OCI-LY3 (cell line): ENCODE measurements around the gene SECISBP2.

ENCODE experiments used
- H2AFZ ChIP-seq: fragments of 200-600, 300-600 bp; shearing (Covaris generic); 2 replicates; pipeline ENCODE4 v1.6.0; 2014; ENCODE audit warnings: antibody characterized with exemption, low read depth, low read length
- H3K27ac ChIP-seq: fragments of 200-600, 300-600 bp; sonication (generic); 2 replicates; pipeline ENCODE4 v1.5.1; 2014; ENCODE audit warnings: mild to moderate bottlenecking, low read length, moderate library complexity, mixed read lengths
- H3K27me3 ChIP-seq: fragments of 200-600, 300-600 bp; sonication (generic); 2 replicates; pipeline ENCODE4 v1.6.1; 2014; ENCODE audit warnings: low read depth, low read length, mixed read lengths
- H3K36me3 ChIP-seq: fragments of 200-600, 300-600 bp; sonication (generic); replicated peaks from 2 replicates; pipeline ENCODE3; 2014; ENCODE audit warnings: low read depth, low read length, mixed read lengths
- H3K4me1 ChIP-seq: fragments of 300-600, 200-600 bp; sonication (generic); 2 replicates; pipeline ENCODE4 v1.6.1; 2014; ENCODE audit warnings: low read length, mixed read lengths
- H3K4me2 ChIP-seq: fragments of 200-600, 300-600 bp; sonication (generic); 2 replicates; pipeline ENCODE4 v1.6.1; 2014; ENCODE audit warnings: low read length, mixed read lengths
- H3K4me3 ChIP-seq: fragments of 300-600, 200-600 bp; sonication (generic); 2 replicates; pipeline ENCODE4 v1.5.1; 2014; ENCODE audit warnings: antibody characterized with exemption, mild to moderate bottlenecking, low read length, moderate library complexity
- H3K79me2 ChIP-seq: fragments of 300-600, 200-600 bp; shearing (Covaris generic); 2 replicates; pipeline ENCODE4 v1.6.1; 2014; ENCODE audit warnings: mild to moderate bottlenecking, low read length, mixed read lengths
- H3K9ac ChIP-seq: fragments of 300-600, 200-600 bp; shearing (Covaris generic); 2 replicates; pipeline ENCODE4 v1.6.0; 2014; ENCODE audit warnings: mild to moderate bottlenecking, low read length, moderate library complexity
- H3K9me3 ChIP-seq: fragments of 200-600, 300-600 bp; shearing (Covaris generic); 2 replicates; pipeline ENCODE4 v1.6.1; 2014; ENCODE audit warnings: low read length, mixed read lengths; ENCODE audit not compliant: insufficient read depth
- H4K20me1 ChIP-seq: fragments of 200-600, 300-600 bp; sonication (generic); 2 replicates; pipeline ENCODE4 v1.6.1; 2016; ENCODE audit warnings: low read length, mixed read lengths; ENCODE audit not compliant: insufficient read depth
- EZH2phosphoT487 ChIP-seq: fragments of 200-600 bp; shearing (Covaris generic); IDR thresholded peaks from 2 replicates; pipeline ENCODE4 v1.6.1; 2018; ENCODE audit warnings: antibody characterized with exemption, mixed run types, low read depth
- TF ChIP-seq, protein P1 (sequence below): fragments of 200-600, 300-600 bp; sonication (generic); IDR thresholded peaks from 2 replicates; pipeline ENCODE4 v1.5.1; 2014; ENCODE audit warnings: antibody characterized with exemption, low read length, low read depth

Gene SECISBP2

DNA sequence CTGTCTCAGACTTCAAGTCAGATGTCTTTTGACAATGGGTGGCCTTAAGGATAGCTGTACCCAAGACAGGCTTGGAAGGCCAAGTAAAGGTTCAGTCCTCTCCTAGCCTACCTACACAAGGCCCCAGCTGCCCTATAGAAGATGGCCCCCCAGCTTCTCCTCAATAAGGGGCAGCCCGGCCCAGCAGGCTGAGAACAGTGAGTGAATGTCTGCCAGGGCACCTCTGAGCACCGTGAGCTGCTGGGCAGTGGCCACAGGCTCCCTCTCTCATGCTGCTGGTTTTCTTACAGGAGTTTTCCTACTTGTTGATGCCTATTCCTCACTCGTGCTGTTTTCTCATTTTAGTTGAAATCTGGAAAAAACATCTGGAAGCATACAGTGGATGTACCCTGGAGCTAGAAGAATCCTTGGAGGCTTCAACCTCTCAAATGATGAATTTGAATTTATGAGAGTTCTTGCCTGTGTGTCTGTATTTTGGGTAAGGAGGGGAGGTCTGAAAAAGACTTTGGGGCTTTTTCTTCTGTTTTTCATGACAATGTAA, 40.1 kb downstream of the SECISBP2 start:
- Histone ChIP-seq H3K36me3 (peaks cover 65% of the 10 kb centered on the region), H3K4me1 (no peaks in the 10 kb centered on the region), H3K9ac (no peak overlapping the region), H3K27me3 (no peaks in the 10 kb centered on the region), H3K9me3 (no peaks in the 10 kb centered on the region), H4K20me1 (no peaks in the 10 kb centered on the region), H2AFZ (no peak overlapping the region), H3K79me2 (no peaks in the 10 kb centered on the region), H3K4me3 (no peak overlapping the region), H3K27ac (no peak overlapping the region), H3K4me2 (no peak overlapping the region)
- TF ChIP-seq, protein P1, sequence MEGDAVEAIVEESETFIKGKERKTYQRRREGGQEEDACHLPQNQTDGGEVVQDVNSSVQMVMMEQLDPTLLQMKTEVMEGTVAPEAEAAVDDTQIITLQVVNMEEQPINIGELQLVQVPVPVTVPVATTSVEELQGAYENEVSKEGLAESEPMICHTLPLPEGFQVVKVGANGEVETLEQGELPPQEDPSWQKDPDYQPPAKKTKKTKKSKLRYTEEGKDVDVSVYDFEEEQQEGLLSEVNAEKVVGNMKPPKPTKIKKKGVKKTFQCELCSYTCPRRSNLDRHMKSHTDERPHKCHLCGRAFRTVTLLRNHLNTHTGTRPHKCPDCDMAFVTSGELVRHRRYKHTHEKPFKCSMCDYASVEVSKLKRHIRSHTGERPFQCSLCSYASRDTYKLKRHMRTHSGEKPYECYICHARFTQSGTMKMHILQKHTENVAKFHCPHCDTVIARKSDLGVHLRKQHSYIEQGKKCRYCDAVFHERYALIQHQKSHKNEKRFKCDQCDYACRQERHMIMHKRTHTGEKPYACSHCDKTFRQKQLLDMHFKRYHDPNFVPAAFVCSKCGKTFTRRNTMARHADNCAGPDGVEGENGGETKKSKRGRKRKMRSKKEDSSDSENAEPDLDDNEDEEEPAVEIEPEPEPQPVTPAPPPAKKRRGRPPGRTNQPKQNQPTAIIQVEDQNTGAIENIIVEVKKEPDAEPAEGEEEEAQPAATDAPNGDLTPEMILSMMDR = no peak
- no peak for TF ChIP-seq EZH2phosphoT487

DNA sequence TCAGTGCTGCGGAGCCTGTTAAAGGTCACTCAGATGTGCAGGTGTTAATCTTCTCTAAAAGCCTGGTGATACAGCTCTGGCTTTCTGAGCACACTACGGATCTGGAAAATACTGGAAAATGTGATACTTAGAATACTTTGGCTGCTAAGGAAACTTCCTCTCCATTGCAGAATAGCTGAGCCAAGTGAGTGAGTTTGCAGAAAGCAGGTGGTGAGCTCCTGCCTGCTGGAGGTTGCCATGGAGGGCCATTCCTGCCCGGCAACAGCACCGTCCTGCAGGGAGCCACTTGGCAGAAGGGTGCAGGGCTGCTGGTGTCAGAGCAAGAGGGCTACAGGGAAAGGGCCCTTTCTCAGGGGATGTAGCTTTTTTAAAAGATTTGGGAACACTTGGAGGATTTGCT, 40.7 kb downstream of the SECISBP2 start:
- peaks cover 60% of the 10 kb centered on the region for H3K36me3 ChIP-seq
- no peak overlapping the region for H3K4me2 ChIP-seq
- H2AFZ ChIP-seq = no peak overlapping the region
- H3K4me3 ChIP-seq = no peak overlapping the region
- TF ChIP-seq, protein P1 = no peak
- TF ChIP-seq EZH2phosphoT487 = no peak
- no peaks in the 10 kb centered on the region for H3K79me2 ChIP-seq
- no peak overlapping the region for H3K27ac ChIP-seq
- H3K9ac ChIP-seq = no peak overlapping the region
- H4K20me1 ChIP-seq = no peaks in the 10 kb centered on the region
- no peaks in the 10 kb centered on the region for H3K9me3 ChIP-seq
- no peaks in the 10 kb centered on the region for H3K4me1 ChIP-seq
- no peaks in the 10 kb centered on the region for H3K27me3 ChIP-seq

DNA sequence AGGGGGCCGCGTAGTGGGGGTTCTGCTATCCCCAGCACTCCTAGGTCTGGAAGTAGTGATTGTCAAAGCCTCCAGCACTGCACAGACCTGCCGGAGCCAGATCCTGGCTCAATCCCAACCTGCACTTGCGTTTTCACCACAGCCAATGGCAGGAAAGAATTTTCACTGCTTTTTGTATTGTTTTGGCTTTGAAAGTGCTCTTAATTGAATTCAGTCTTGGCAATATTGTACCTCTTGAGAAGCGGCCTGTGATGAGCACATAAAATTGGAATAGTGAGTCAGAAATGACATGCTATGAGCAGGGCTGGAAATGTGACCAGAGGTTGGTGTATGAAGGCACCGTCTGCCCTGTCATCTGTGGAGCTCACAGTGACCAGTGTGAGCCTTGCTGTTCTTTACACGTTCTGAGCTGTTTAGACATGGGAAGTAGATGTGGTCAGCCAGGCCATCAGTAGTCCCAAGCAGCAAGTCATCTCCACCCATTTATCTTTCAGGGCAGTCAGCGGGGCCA, 41.5 kb downstream of the SECISBP2 start:
- no peak overlapping the region for H3K9ac ChIP-seq
- no peak overlapping the region for H3K4me3 ChIP-seq
- H2AFZ ChIP-seq = no peak overlapping the region
- H3K4me2 ChIP-seq = no peak overlapping the region
- peaks cover 55% of the 10 kb centered on the region for H3K36me3 ChIP-seq
- H3K27ac ChIP-seq = no peak overlapping the region
- no peaks in the 10 kb centered on the region for H3K4me1 ChIP-seq
- TF ChIP-seq EZH2phosphoT487 = no peak
- TF ChIP-seq, protein P1 = no peak
- H3K79me2 ChIP-seq = no peaks in the 10 kb centered on the region
- H3K9me3 ChIP-seq = no peaks in the 10 kb centered on the region
- H4K20me1 ChIP-seq = no peaks in the 10 kb centered on the region
- no peaks in the 10 kb centered on the region for H3K27me3 ChIP-seq

DNA sequence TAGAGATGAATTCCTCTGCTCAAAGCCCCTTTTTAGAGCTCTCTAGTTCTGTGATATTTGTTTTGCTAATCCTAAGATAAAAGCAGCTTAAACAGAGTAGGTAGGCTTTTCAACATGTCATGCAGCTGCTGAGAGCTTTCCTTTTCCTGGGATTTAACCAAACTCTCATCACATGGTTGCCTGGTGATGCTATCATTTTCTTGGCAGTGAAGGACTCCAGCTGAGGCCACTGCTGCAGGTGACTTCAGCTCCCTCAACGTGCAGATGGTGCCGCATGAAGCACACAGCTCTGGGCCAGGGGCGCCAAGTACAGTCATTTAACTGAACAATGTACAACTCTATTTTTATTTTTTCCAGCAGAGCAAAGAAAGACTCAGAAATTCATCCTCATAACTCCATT, 42.2 kb downstream of the SECISBP2 start:
- no peaks in the 10 kb centered on the region for H4K20me1 ChIP-seq
- H3K27ac ChIP-seq = no peak overlapping the region
- no peaks in the 10 kb centered on the region for H3K9me3 ChIP-seq
- TF ChIP-seq, protein P1 = no peak
- no peak overlapping the region for H3K9ac ChIP-seq
- peaks cover 51% of the 10 kb centered on the region for H3K36me3 ChIP-seq
- no peaks in the 10 kb centered on the region for H3K4me1 ChIP-seq
- no peaks in the 10 kb centered on the region for H3K27me3 ChIP-seq
- H3K4me2 ChIP-seq = no peak overlapping the region
- H2AFZ ChIP-seq = no peak overlapping the region
- no peaks in the 10 kb centered on the region for H3K79me2 ChIP-seq
- H3K4me3 ChIP-seq = no peak overlapping the region
